Kasumi-1 (cell line): ENCODE results near the gene C1orf159.
A peak's percentile ranks its signal among the peaks of the same experiment; 100 is the strongest.
"Not testable (repeated sequence)": the region's sequence is repeated elsewhere in the genome, so short reads cannot be mapped to it uniquely, and the experiment has no call there.

Source experiments
- DNase-seq, 2 experiments: peaks; one replicate each; lab custom pipeline; 2025; lab: John Stamatoyannopoulos, UW

Gene C1orf159

GRCh38 chr1:1067284-1067859, 48.5 kb downstream of the C1orf159 start:
- no peak for DNase-seq

DNA sequence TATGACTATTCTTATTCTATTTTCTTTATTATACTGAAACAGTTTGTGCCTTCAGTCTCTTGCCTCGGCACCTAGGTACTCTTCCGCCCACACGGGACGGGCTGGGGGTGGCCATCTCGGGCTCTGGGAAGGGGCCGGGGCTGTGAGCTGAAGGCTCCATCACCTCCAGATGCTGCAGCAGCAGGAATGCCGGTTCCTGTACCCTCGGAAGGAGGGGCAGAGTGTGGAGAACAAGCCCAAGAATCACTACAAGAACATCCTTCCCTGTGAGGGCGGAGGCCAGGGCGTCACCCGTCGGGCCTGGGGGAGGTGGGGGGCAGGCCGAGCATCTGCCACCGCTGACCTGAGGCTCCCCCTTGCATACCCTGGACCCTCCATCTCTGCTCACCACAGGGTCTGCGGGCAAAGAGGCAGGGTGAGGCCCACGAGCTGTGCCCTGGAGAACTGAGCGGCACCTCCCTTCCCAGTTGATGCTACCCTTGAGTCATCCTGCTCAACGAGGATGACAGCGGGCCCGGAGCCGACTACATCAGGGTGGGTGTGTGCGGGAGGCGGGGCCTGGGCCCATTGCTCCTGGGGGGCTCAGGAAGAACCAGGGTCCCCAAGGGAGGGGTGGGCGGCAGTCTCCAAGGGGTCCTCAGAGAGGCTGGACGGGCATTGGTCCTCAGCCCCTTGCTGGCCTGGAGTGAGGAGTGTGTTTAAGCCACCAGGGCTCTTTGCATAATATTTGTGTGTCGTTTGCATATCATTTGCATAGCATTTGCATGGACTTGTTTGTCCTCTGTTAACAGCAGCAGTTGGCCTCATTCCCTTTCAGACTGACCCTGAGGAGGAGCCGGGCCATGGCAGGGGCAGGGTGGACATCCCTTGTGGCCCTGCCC, 49.2 kb downstream of the C1orf159 start:
- DNase-seq = no peak

DNA sequence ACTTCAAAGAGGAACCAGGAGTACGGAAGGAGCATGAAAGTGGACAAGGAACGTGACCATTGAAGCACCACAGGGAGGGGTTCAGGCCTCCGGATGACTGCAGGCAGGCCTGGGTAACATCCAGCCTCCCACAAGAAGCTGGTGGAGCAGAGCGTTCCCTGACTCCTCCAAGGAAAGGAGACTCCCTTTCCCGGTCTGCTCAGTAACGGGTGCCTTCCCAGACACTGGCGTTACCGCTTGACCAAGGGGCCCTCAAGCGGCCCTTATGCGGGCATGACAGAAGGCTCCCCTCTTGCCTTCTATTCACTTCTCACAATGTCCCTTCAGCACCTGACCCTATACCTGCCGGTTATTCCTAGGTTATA, 50.0 kb downstream of the C1orf159 start:
- not testable (repeated sequence) for DNase-seq

DNA sequence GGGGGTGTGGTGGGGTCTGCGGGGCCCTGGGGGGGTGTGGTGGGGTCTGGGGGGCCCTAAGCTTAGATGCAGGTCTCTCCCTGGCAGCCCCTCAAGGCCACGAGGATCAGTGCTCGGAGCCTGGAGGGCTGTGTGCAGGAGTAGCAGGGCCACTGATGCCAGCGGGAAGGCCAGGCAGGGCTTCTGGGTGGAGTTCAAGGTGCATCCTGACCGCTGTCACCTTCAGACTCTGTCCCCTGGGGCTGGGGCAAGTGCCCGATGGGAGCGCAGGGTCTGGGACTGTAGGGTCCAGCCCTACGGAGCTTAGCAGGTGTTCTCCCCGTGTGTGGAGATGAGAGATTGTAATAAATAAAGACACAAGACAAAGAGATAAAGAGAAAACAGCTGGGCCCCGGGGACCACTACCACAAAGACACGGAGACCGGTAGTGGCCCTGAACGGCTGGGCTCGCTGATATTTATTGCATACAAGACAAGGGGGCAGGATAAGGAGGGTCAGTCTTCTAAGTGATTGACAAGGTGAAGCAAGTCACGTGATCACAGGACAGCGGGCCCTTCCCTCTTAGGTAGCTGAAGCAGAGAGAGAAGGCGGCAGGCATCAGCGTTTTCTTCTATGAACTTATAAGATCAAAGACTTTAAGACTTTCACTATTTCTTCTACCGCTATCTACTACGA, 50.5 kb downstream of the C1orf159 start:
- DNase-seq = no peak

DNA sequence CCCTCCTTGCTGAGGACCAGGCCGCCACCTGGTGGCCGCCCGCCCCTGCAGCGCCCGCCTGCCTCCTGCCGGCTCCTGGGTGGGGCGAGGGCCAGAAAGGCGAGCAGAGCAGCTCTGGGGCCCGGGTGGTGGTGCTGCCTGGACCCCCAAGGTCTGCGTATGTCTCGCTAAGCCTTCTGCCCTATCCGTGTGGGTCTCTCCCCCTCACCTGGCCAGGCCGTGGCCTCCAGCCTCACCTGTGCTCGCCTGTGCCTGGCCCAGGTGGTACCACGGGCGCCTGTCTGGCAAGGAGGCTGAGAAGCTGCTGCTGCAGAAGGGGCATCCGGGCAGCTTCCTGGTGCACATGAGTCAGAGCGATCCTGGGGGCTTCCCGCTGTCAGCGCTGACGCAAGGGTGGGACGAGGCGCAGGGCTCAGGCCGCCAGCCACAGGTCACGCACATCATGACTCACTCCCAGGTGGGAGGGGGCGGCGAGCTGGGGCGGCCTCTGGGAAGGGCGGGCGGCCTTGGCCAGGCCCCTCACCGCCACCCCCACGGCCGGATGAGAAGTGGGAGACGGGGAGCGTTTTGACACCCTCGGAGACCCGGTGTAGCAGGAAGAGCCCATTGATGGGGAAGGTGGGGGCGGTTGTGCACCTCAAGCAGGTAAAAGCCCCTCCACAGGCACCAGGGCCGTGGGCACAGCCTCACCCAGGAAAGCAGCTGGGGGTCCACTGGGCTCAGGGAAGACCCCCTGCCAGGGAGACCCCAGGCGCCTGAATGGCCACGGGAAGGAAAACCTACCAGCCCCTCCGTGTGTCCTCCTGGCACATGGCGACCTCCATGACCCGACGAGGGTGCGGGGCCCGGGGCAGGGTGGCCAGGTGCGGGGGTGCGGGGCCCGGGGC, 51.7 kb downstream of the C1orf159 start:
- DNase-seq = peak; percentile 15 to 29

DNA sequence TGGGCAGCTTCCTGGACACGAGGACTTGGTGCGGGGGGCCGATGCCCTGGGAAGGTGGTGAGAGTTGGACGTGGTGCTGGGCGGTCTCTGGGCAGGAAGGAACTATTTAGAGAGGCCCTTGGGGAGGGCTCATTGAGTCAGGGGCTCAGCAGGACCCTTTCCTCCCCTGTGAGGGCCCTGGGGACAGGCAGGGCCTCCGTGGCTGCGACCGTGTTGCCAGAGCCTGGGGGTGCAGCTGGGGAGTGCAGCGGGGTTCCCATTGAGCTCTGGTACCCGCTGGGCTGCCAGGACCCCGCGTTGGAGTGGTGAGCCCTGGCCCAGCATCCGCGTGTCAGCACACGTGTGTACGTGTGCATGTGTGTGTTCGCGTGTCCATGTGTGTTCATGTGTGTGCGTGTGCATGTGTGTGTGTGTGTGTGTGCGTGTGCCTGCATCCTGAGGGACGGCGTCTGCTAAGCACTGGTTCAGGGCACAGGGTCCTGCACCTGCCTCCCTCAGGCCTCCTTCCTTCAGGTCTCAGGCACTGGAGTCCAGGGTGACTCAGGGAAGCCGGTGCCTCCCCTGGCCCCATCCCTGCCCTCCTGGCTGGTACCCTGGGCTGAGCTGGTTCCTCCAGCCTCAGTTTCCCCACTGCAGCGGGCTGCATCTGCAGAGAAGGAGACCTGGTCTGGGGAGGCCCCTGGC, 52.5 kb downstream of the C1orf159 start:
- DNase-seq = no peak

DNA sequence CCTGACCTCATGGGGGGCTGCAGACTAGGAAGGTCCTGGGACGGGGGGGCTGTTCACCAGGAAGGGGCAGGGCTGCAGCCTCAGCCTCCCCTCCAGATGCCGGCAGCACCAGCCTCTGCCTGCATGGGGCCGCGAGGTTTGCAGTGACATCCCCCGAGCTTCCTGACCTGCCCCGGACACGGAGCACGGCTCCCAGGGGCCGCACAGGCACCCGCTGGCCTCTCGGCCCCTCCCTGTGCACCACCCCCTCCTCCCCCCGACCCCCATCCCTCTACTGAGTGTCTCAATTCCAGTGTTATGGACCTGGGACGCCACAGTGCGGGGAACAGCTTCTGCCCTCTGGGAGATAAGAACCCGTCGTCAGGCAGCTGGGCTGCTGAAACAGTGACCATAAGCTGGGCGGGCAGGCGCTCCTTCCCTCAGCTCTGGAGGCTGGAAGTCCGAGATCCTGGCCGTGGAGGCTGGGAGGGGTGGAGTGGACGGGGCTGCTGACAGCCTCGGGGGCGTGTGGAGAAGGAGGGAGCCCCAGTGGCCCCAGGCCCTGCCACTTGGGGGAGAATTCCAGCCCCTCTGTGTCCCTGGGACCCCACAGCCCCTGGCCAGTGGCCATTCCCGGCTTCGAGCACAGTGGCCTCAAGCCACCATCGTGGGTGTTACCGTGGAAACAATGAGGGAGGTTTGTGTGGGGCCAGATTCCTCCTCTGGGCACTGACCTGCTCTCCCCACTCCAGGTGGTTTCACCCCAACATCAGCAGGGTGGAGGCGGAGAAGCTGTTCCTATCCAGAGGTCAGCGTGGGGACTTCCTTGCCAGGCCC, 53.3 kb downstream of the C1orf159 start:
- DNase-seq = no peak

GRCh38 chr1:1061682-1062345, 54.1 kb downstream of the C1orf159 start:
- DNase-seq = no peak

DNA sequence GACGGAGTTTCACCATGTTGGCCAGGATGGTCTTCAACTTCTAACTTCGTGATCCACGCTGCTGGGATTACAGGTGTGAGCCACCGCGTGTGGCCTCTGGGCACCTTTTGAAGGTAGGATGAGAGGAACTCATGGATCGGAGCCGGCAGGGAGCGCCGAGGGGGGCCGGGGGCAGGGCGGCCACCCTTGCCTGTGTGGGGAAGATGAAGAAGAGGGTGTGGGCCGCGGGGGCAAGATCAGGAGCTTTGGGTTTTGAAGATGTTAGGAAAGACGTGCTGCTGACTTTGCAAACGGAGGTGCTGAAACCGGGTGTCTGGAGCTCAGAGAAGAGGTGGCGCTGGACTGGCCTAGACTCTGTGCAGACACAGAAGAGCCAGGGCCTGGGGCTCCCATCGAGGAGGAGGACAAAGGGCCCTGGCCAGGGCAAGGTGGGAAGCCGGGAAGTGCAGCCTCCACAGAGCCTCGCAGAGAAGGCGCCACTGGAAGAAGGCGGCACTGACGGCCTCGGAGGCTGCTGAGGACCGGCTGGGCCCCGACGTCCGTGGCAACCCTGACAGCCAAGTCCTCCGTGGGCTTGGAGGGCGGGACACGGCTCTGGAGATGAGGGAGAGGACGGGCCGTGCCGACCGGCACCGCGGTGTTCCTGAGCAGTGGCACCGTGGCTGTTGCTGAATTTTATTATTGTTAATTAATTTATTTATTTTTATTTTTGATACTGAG, 55.4 kb downstream of the C1orf159 start:
- DNase-seq = no peak

DNA sequence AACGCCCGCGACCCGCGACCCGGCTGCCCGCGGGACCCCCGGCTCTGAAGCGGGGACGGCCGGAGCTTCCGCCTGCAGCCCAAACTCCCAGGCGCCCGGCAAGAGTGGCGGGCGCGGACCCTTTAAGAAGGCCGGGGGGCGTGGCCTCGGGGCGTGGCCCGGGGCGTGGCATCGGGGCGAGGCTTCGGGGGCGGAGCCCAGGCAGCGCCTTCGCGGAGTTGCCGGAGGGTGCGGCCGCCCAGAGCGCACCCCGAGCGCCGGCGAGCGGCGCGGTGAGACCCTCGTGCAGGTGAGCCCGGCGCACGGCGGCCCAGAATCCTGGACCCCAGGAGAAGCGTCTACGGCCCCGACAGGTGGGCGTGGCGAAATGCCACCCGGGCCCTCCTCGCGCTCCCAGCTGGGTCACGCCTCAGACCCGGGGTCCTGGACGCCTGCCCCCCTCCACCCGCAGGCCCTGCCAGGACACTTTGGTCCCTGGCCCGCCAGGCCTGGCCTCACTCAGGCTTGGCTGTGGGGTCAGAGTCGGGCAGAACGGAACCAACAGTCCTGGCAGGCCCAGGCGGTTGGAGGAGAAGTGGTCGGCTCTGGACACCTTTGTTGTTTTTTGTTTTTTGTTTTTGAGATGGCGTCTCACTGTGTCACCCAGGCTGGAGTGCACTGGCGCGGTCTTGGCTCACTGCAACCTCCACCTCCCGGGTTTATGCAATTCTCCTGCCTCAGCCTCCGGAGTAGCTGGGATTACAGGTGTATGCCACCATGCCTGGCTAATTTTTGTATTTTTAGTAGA, 56.2 kb downstream of the C1orf159 start:
- DNase-seq = peak; percentile 56 to 59

DNA sequence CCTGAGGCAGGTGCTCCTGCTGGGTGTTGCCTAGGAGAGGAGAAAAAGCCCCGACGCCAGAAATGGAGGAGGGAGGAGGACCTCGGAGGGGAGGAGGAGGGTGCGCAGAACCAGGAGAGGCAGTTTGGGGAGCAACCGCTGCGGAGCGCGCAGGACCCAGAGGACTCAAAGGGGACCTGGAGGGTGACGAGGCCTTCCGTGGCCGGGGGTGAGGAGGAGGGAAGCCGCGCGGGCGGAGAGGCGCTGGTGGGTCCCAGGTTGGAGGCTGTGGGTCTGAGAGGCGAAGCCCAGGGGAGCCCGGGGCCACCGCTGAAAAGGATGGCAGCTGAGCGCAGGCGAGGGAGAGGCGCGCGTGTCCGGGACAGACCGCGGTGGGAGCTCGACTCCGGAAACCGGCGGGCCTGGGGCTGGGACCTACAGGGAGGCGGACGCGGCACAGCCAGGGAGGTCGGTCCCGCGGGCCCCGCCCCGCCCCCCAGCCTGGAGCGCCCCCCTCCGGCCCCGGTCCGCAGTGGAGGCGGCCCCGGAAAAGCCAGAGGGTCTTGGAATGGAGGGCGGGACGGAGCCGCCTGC, 56.9 kb downstream of the C1orf159 start:
- DNase-seq = no peak

DNA sequence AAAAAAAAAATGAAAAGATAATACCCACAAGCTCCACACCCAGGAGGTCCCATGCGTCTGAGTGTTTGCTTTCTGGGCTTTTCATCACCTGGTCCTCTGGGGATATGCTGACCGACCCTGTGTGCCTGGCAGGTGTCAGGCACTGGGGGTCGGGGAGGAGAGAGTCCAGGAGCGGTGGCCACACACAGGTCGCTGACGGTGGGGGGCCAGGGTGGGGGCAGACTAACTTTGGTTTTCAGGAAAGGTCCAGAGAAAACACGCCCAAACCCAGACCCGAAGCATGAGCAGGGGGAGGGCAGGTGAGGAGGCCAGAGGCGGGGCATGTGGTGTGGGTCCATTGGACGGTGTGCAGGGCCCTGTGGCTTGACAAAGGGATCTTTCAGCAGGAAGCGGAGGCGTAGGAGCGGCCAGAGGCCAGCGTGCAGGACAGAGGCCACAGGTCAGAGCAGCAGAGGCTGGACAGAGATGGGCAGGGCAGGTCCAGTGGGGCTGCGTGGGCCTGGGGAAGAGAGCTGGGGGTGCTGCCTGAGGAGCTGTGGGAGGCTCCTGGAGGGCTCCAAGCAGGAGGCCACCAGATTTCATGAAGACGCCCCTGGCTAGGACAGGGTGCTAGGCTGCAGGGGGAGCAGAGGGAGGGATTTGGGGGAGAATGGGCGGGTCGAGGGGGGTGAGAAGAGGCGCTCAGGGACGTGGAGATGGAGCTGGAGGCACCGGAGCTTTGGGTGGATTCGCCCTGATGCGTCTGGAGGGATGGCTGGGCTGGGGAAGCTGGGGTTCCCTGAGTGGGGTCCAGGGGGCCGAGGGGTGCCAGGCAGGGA, 57.6 kb downstream of the C1orf159 start:
- no peak for DNase-seq

DNA sequence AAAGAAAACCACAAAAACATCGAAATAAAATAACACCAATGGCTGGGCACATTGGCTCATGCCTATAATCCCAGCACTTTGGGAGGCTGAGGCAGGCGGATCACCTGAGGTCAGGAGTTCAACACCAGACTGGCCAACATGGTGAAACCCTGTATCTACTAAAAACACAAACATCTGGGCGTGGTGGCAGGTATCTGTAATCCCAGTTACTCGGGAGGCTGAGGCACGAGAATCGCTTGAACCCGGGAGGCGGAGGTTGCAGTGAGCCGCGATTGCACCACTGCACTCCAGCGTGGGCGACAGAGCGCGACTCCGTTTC, 58.2 kb downstream of the C1orf159 start:
- not testable (repeated sequence) for DNase-seq

GRCh38 chr1:1055841-1056736, 59.8 kb downstream of the C1orf159 start:
- DNase-seq = no peak

GRCh38 chr1:1054971-1055370, 60.9 kb downstream of the C1orf159 start:
- DNase-seq = no peak

DNA sequence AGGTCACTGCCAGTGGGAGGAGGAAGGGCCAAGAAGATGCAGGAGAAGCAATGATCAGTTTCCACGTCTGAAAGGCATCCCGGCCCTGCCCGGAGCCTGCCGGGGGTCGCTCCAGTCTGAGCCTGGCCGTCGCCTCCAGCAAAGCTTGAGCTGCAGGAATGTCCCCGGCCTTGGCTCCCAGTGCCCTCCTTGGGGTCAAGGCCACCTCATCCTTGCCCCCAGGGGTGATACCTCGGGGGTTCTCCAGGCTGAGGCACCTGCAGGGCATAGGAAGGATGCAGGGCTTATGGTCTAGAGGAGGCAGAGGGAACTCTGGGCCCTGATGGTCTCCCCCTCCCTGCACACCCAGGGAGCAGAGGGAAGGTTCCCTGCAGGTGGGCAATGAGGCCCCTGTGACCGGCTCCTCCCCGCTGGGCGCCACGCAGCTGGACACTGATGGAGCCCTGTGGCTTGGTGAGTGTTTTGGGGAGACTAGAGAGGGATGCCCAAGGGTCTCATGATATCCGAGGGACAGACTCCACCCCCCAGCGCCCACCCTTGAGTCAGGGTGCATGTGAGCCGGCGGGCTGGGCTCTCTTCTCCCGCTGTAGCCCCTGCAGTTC, 61.7 kb downstream of the C1orf159 start:
- no peak for DNase-seq
